GM19372 (cell line): ENCODE measurements around the gene CDH11.

Experiments used
- ATAC-seq: cut with Tn5 transposase; IDR thresholded peaks from one replicate; pipeline ENCODE4 v1.9.1; 2021; ENCODE audit warnings: mild to moderate bottlenecking, low read depth, moderate library complexity; ENCODE audit not compliant: unreplicated experiment

CDH11 gene

GRCh38 chr16:65121870-65122723 lies at the start of gene CDH11:
Gene CDH11 (minus strand): TSS chr16:65122063. CDS start chr16:65004869, 117,194 bp downstream.
- no peak for ATAC-seq

GRCh38 chr16:65154321-65154720 lies 32.5 kb upstream of the CDH11 start:
- ATAC-seq, result no peak

- no peak for ATAC-seq
These were observed 31.7 kb upstream of the CDH11 start for GRCh38 chr16:65153365-65154105.

GRCh38 chr16:65148804-65149203 lies 26.9 kb upstream of the CDH11 start:
- ATAC-seq, result no peak

- ATAC-seq, result no peak
These were observed 20.4 kb upstream of the CDH11 start for GRCh38 chr16:65142276-65142675.

GRCh38 chr16:65136681-65137080 lies 14.8 kb upstream of the CDH11 start:
- no peak for ATAC-seq

- no peak for ATAC-seq
These were observed 5.2 kb upstream of the CDH11 start for GRCh38 chr16:65126845-65127624.

- no peak for ATAC-seq
These were observed 4.0 kb upstream of the CDH11 start for GRCh38 chr16:65125871-65126270.

GRCh38 chr16:65125322-65125721 lies 3.5 kb upstream of the CDH11 start:
- ATAC-seq, result no peak

GRCh38 chr16:65124596-65124995 lies 2.7 kb upstream of the CDH11 start:
- no peak for ATAC-seq

- ATAC-seq, result no peak
These were observed 2.3 kb upstream of the CDH11 start for GRCh38 chr16:65124212-65124548.

- no peak for ATAC-seq
These were observed 1.7 kb upstream of the CDH11 start for GRCh38 chr16:65123396-65124211.

- ATAC-seq, result no peak
These were observed 997 bp upstream of the CDH11 start for GRCh38 chr16:65122724-65123395.

- ATAC-seq, result no peak
These were observed 787 bp downstream of the CDH11 start for GRCh38 chr16:65120831-65121721.

- ATAC-seq, result no peak
These were observed 1.4 kb downstream of the CDH11 start for GRCh38 chr16:65120461-65120830.

GRCh38 chr16:65119901-65120401 lies 1.9 kb downstream of the CDH11 start:
- no peak for ATAC-seq

- ATAC-seq, result no peak
These were observed 2.4 kb downstream of the CDH11 start for GRCh38 chr16:65119435-65119834.

- no peak for ATAC-seq
These were observed 3.0 kb downstream of the CDH11 start for GRCh38 chr16:65118871-65119270.
